Brain pericyte (primary cell): ENCODE measurements around the gene ENHO.

Experiments used
- DNase-seq: peaks from one replicate; pipeline ENCODE4 v3.0.0-alpha.2; 2012; ENCODE audit warnings: low read depth, low spot score

The ENHO gene

GRCh38 chr9:34477541-34477940 lies 45.2 kb downstream of the ENHO start:
- no peak for DNase-seq

GRCh38 chr9:34475097-34475496 lies 47.7 kb downstream of the ENHO start:
- no peak for DNase-seq
